ENCODE results near the gene CD79A.

The CD79A gene

GRCh38 chr19:41921577-41922576 is 44.8 kb downstream of the CD79A start:
- TF ChIP-seq, protein P1, sequence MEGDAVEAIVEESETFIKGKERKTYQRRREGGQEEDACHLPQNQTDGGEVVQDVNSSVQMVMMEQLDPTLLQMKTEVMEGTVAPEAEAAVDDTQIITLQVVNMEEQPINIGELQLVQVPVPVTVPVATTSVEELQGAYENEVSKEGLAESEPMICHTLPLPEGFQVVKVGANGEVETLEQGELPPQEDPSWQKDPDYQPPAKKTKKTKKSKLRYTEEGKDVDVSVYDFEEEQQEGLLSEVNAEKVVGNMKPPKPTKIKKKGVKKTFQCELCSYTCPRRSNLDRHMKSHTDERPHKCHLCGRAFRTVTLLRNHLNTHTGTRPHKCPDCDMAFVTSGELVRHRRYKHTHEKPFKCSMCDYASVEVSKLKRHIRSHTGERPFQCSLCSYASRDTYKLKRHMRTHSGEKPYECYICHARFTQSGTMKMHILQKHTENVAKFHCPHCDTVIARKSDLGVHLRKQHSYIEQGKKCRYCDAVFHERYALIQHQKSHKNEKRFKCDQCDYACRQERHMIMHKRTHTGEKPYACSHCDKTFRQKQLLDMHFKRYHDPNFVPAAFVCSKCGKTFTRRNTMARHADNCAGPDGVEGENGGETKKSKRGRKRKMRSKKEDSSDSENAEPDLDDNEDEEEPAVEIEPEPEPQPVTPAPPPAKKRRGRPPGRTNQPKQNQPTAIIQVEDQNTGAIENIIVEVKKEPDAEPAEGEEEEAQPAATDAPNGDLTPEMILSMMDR (IDR thresholded peaks at IDR 0.05; ENCODE audit: control extremely low read depth, extremely low read depth, low read depth, missing control alignments), result no peak
- ChIA-PET CTCF (interaction anchor here (1.5 kb wide), 1 partner anchor 15 kb away, joined by 4 read pairs; no protein-coding TSS in a partner anchor), POLR2A (interaction anchor here (0.6 to 0.9 kb wide), 2 partner anchors 51 to 53 kb away, joined by 3 read pairs; no protein-coding TSS in a partner anchor)
- DNase-seq (ENCODE audit: extremely low spot score), result no peak

GRCh38 chr19:41922585-41922984 is 45.5 kb downstream of the CD79A start:
- POLR2A ChIA-PET, result interaction anchor here (0.6 kb wide), 1 partner anchor 53 kb away, joined by 3 read pairs; no protein-coding TSS in a partner anchor
- CTCF ChIA-PET, result interaction anchor here (1.5 kb wide), 1 partner anchor 14 kb away, joined by 4 read pairs; no protein-coding TSS in a partner anchor
- DNase-seq (ENCODE audit: extremely low spot score), result no peak
- TF ChIP-seq, protein P1 (IDR thresholded peaks at IDR 0.05; ENCODE audit: control extremely low read depth, extremely low read depth, low read depth, missing control alignments), result no peak

- CTCF ChIA-PET, result interaction anchor here (1.5 kb wide), 1 partner anchor 13 kb away, joined by 4 read pairs; no protein-coding TSS in a partner anchor
- DNase-seq (ENCODE audit: extremely low spot score), result no peak
- POLR2A ChIA-PET, result no interaction called here
- TF ChIP-seq, protein P1 (IDR thresholded peaks at IDR 0.05; ENCODE audit: control extremely low read depth, extremely low read depth, low read depth, missing control alignments), result no peak
These were observed 46.1 kb downstream of the CD79A start for GRCh38 chr19:41923045-41923788.

GRCh38 chr19:41924151-41925145 is 47.4 kb downstream of the CD79A start:
- POLR2A ChIA-PET, result no interaction called here
- CTCF ChIA-PET, result no interaction called here
- no peak for DNase-seq (ENCODE audit: extremely low spot score)
- TF ChIP-seq, protein P1 (IDR thresholded peaks at IDR 0.05; ENCODE audit: control extremely low read depth, extremely low read depth, low read depth, missing control alignments), result no peak

- ChIA-PET POLR2A (no interaction called here), CTCF (no interaction called here)
- TF ChIP-seq, protein P1 (IDR thresholded peaks at IDR 0.05; ENCODE audit: control extremely low read depth, extremely low read depth, low read depth, missing control alignments), result no peak
- no peak for DNase-seq (ENCODE audit: extremely low spot score)
These were observed 48.3 kb downstream of the CD79A start for GRCh38 chr19:41925208-41926003.
